ENCODE results near the gene NRK. TPM values are rescaled to one million over a fixed set of nuclear protein-coding genes. Genes with fewer than 3 reads are reported as not detected.

The NRK gene
- total and polyA plus RNA-seq, 2 donors (not counting 1 experiment from before 2014, with no cell fraction given): 0.30 to 0.50 TPM

DNA sequence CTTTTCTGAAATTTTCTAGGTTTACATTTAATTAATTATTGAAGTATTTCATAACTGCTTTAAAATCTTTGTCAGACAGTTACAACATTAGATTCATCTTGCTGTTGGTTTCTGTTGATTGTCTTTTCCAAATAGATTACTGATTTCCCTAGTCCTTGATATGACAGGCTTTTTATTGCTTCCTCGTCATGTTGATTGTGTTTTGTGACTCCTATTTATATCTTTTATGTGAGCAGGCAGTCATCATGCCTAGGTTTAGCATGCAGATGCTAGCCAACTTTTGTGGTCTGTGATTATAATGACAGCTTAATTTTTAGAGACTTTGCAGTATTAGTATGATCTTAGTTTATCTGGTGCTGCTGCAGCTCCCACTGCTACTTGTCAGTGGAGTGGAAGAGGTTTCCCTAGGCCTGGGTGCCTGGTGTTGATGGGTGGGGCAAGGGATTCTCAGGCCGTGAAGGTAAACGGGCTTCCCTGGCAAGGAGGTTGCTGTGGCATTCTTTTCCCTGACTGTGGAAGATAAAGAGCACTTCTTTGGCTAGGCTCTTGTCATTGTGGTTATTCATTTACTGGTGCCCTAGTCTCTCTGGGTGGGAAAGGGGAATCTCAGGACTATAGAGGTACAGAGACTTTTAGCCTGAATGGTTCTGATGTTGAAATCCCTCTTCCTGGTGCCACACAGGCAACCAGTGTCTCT lies 150.5 kb downstream of the NRK start:
- Histone ChIP-seq H3K27ac (ENCODE audit: insufficient read depth, low read length) (no peak overlapping the region), H3K4me3 (replicated peaks in 1 of 4; ENCODE audit: control extremely low read depth in 1 of 4, insufficient read depth in 1 of 4, low read depth in 3 of 4, low read length in 4 of 4) (no peak overlapping the region), H3K79me2 (ENCODE audit: control insufficient read depth, insufficient read depth, low read length) (no peaks in the 10 kb centered on the region), H3K27me3 (ENCODE audit: control insufficient read depth, insufficient read depth, low read length) (no peaks in the 10 kb centered on the region), H3K36me3 (ENCODE audit: control insufficient read depth, insufficient read depth, low read length) (no peaks in the 10 kb centered on the region), H3K4me2 (ENCODE audit: extremely low read depth, insufficient read depth, low read length) (no peak overlapping the region), H3K9ac (ENCODE audit: insufficient read depth, low read length) (no peak overlapping the region), H3K9me3 (ENCODE audit: control insufficient read depth, insufficient read depth, low read depth, low read length) (no peaks in the 10 kb centered on the region), H4K20me1 (ENCODE audit: control insufficient read depth, extremely low read depth, insufficient read depth, low read length) (no peaks in the 10 kb centered on the region), H3K4me1 (ENCODE audit: control insufficient read depth, extremely low read depth, insufficient read depth, low read length) (no peaks in the 10 kb centered on the region), H2AFZ (ENCODE audit: low read length) (no peak overlapping the region)
- TF ChIP-seq, protein P1, sequence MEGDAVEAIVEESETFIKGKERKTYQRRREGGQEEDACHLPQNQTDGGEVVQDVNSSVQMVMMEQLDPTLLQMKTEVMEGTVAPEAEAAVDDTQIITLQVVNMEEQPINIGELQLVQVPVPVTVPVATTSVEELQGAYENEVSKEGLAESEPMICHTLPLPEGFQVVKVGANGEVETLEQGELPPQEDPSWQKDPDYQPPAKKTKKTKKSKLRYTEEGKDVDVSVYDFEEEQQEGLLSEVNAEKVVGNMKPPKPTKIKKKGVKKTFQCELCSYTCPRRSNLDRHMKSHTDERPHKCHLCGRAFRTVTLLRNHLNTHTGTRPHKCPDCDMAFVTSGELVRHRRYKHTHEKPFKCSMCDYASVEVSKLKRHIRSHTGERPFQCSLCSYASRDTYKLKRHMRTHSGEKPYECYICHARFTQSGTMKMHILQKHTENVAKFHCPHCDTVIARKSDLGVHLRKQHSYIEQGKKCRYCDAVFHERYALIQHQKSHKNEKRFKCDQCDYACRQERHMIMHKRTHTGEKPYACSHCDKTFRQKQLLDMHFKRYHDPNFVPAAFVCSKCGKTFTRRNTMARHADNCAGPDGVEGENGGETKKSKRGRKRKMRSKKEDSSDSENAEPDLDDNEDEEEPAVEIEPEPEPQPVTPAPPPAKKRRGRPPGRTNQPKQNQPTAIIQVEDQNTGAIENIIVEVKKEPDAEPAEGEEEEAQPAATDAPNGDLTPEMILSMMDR (conservative IDR thresholded peaks at IDR 0.05 in 1 of 2, IDR thresholded peaks at IDR 0.05 in 1 of 2; ENCODE audit: low read depth in 1 of 2, low read length in 2 of 2): no peak
- TF ChIP-seq EZH2 (IDR thresholded peaks at IDR 0.05; ENCODE audit: low read length, missing control alignments): no peak
- DNase-seq (ENCODE audit: low read depth in 2 of 2): no peak

DNA sequence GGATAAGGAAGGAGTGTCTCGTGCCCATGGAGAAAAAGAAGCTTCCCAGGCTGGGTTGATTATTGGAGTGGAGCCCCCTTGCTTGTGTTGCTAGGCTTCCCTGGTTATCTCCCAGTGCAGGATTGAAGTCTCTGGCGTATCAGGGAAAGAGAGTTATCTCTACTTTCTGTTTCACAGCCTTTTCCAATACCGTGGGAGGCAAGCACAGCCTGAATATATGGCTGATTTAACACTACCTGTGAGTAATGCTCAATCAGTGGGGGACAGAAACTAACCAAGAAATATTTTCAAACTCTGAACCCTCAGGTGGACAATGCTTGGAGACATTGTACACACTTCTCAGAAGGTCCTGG lies 151.0 kb downstream of the NRK start:
- Histone ChIP-seq H3K9me3 (ENCODE audit: control insufficient read depth, insufficient read depth, low read depth, low read length) (no peaks in the 10 kb centered on the region), H3K9ac (ENCODE audit: insufficient read depth, low read length) (no peak overlapping the region), H3K79me2 (ENCODE audit: control insufficient read depth, insufficient read depth, low read length) (no peaks in the 10 kb centered on the region), H2AFZ (ENCODE audit: low read length) (no peak overlapping the region), H4K20me1 (ENCODE audit: control insufficient read depth, extremely low read depth, insufficient read depth, low read length) (no peaks in the 10 kb centered on the region), H3K4me3 (replicated peaks in 1 of 4; ENCODE audit: control extremely low read depth in 1 of 4, insufficient read depth in 1 of 4, low read depth in 3 of 4, low read length in 4 of 4) (no peak overlapping the region), H3K4me2 (ENCODE audit: extremely low read depth, insufficient read depth, low read length) (no peak overlapping the region), H3K4me1 (ENCODE audit: control insufficient read depth, extremely low read depth, insufficient read depth, low read length) (no peaks in the 10 kb centered on the region), H3K27me3 (ENCODE audit: control insufficient read depth, insufficient read depth, low read length) (no peaks in the 10 kb centered on the region), H3K27ac (ENCODE audit: insufficient read depth, low read length) (no peak overlapping the region), H3K36me3 (ENCODE audit: control insufficient read depth, insufficient read depth, low read length) (no peaks in the 10 kb centered on the region)
- TF ChIP-seq EZH2 (IDR thresholded peaks at IDR 0.05; ENCODE audit: low read length, missing control alignments): no peak
- TF ChIP-seq, protein P1 (conservative IDR thresholded peaks at IDR 0.05 in 1 of 2, IDR thresholded peaks at IDR 0.05 in 1 of 2; ENCODE audit: low read depth in 1 of 2, low read length in 2 of 2): no peak
- no peak for DNase-seq (ENCODE audit: low read depth in 2 of 2)

DNA sequence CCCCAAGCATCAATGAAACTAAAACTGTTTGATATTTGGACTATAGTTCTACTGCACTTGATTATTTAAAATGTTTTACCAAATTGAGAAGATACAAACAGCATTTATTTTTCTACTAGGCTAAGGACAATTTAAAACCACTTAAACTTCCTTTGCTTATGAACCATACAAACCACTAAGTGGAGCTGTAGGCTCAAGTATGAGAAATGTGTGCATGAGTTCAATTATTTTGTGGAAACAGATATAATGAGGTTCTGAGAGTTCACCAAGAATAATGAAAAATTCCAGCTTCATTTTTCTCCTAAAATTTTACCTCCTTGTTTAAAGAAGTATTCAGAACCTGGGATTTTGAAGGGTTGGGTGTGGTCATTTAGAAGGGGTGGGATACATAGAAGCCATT lies 153.0 kb downstream of the NRK start:
- no peak overlapping the region for H3K4me3 ChIP-seq (replicated peaks in 1 of 4; ENCODE audit: control extremely low read depth in 1 of 4, insufficient read depth in 1 of 4, low read depth in 3 of 4, low read length in 4 of 4)
- H3K27ac ChIP-seq (ENCODE audit: insufficient read depth, low read length): no peak overlapping the region
- H3K9me3 ChIP-seq (ENCODE audit: control insufficient read depth, insufficient read depth, low read depth, low read length): no peaks in the 10 kb centered on the region
- H3K4me1 ChIP-seq (ENCODE audit: control insufficient read depth, extremely low read depth, insufficient read depth, low read length): no peaks in the 10 kb centered on the region
- DNase-seq (ENCODE audit: low read depth in 2 of 2): peak in 1 of 2 donors; percentile 21
- H2AFZ ChIP-seq (ENCODE audit: low read length): no peak overlapping the region
- no peaks in the 10 kb centered on the region for H3K27me3 ChIP-seq (ENCODE audit: control insufficient read depth, insufficient read depth, low read length)
- H3K4me2 ChIP-seq (ENCODE audit: extremely low read depth, insufficient read depth, low read length): no peak overlapping the region
- H3K79me2 ChIP-seq (ENCODE audit: control insufficient read depth, insufficient read depth, low read length): no peaks in the 10 kb centered on the region
- H3K36me3 ChIP-seq (ENCODE audit: control insufficient read depth, insufficient read depth, low read length): no peaks in the 10 kb centered on the region
- TF ChIP-seq, protein P1 (conservative IDR thresholded peaks at IDR 0.05 in 1 of 2, IDR thresholded peaks at IDR 0.05 in 1 of 2; ENCODE audit: low read depth in 1 of 2, low read length in 2 of 2): no peak
- TF ChIP-seq EZH2 (IDR thresholded peaks at IDR 0.05; ENCODE audit: low read length, missing control alignments): no peak
- no peak overlapping the region for H3K9ac ChIP-seq (ENCODE audit: insufficient read depth, low read length)
- H4K20me1 ChIP-seq (ENCODE audit: control insufficient read depth, extremely low read depth, insufficient read depth, low read length): no peaks in the 10 kb centered on the region
